Transverse colon (tissue), 4 donors: ENCODE results near the gene PFKFB3.
"Not testable (repeated sequence)": the region's sequence is repeated elsewhere in the genome, so short reads cannot be mapped to it uniquely, and the experiment has no call there.

ENCODE experiments used
- EP300 ChIP-seq: sonication (generic); formaldehyde crosslinking; IDR thresholded peaks from one replicate; pipeline ENCODE4 v1.6.1; 2017; ENCODE audit warnings: antibody characterized with exemption, low read depth
- POLR2A ChIP-seq: fragments of 450-650 bp; IDR thresholded peaks from one replicate; pipeline ENCODE4 v1.6.1; 2016; ENCODE audit warnings: antibody characterized with exemption, mild to moderate bottlenecking, moderate library complexity
- POLR2AphosphoS5 ChIP-seq, 3 donors: sonication (generic); formaldehyde crosslinking; IDR thresholded peaks; one replicate each; pipeline ENCODE4 v1.6.1; 2016; ENCODE audit warnings: antibody characterized with exemption in 3 of 3
- TF ChIP-seq, protein P1 (sequence below), 5 experiments: fragments of 200-600 bp in 3 of 5; fragments of 450-650 bp in 2 of 5; sonication (generic) in 3 of 5; IDR thresholded peaks; 1 replicate in 2 of 5; 2 replicates in 3 of 5; pipeline ENCODE4 v1.5.1; 2016 to 2017; ENCODE audit warnings: antibody characterized with exemption in 5 of 5, inconsistent platforms in 3 of 5, mild to moderate bottlenecking in 2 of 5, moderate library complexity in 1 of 5

DNA sequence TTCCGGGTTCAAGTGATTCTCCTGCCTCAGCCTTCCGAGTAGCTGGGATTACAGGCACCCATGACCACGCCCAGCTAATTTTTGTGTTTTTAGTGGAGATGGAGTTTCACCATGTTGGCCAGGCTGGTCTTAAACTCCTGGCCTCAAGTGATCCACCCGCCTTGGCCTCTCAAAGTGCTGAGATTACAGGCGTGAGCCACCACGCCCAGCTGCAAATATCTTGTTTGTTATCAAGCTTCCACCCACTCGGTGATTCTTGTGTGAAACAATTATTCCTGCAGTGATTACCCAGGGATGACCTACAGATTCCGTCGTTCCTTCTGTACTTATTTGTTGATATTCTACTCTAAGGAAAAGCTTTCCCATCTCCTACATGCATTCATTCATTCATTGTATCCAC is 12.7 kb upstream of the PFKFB3 start:
- TF ChIP-seq, protein P1, sequence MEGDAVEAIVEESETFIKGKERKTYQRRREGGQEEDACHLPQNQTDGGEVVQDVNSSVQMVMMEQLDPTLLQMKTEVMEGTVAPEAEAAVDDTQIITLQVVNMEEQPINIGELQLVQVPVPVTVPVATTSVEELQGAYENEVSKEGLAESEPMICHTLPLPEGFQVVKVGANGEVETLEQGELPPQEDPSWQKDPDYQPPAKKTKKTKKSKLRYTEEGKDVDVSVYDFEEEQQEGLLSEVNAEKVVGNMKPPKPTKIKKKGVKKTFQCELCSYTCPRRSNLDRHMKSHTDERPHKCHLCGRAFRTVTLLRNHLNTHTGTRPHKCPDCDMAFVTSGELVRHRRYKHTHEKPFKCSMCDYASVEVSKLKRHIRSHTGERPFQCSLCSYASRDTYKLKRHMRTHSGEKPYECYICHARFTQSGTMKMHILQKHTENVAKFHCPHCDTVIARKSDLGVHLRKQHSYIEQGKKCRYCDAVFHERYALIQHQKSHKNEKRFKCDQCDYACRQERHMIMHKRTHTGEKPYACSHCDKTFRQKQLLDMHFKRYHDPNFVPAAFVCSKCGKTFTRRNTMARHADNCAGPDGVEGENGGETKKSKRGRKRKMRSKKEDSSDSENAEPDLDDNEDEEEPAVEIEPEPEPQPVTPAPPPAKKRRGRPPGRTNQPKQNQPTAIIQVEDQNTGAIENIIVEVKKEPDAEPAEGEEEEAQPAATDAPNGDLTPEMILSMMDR (IDR thresholded peaks at IDR 0.05) = not testable (repeated sequence)
- TF ChIP-seq POLR2AphosphoS5 (IDR thresholded peaks at IDR 0.05); EP300; POLR2A: not testable (repeated sequence)
